ENCODE measurements around the gene CREB1. TPM values are rescaled to one million over a fixed set of nuclear protein-coding genes. Genes with fewer than 3 reads are reported as not detected.

The CREB1 gene
- total RNA-seq, 6 experiments from 2014 or later, result 10.1 to 22.6 (median 16.8) TPM

DNA sequence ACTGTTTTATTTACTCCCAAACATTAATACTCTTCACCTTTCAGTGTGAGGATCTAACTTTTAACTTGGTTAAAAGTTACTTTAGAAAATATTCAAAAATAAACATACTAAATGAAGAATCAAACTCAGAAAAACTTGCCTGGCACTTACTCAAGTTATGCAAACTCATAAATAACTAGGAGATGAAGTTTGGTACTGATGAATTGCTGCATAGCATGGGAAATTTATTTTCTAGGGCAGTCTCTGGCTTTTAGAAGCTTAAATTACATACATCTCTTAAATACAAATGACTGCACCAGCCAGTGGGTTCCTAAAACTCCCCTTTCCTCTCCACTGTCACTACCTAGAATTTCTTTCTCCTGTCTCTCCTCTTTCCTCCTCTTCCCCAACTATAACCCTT is 46.7 kb upstream of the CREB1 start:
- intact Hi-C loops (cut with DNase I), result no loop called here
- ATAC-seq (no peak), DNase-seq (no peak)
- H3K27ac ChIP-seq, result no peak overlapping the region
- no peak for TF ChIP-seq POLR2A (IDR thresholded peaks at IDR 0.05)
- TF ChIP-seq, protein P1, sequence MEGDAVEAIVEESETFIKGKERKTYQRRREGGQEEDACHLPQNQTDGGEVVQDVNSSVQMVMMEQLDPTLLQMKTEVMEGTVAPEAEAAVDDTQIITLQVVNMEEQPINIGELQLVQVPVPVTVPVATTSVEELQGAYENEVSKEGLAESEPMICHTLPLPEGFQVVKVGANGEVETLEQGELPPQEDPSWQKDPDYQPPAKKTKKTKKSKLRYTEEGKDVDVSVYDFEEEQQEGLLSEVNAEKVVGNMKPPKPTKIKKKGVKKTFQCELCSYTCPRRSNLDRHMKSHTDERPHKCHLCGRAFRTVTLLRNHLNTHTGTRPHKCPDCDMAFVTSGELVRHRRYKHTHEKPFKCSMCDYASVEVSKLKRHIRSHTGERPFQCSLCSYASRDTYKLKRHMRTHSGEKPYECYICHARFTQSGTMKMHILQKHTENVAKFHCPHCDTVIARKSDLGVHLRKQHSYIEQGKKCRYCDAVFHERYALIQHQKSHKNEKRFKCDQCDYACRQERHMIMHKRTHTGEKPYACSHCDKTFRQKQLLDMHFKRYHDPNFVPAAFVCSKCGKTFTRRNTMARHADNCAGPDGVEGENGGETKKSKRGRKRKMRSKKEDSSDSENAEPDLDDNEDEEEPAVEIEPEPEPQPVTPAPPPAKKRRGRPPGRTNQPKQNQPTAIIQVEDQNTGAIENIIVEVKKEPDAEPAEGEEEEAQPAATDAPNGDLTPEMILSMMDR (IDR thresholded peaks at IDR 0.05), result no peak
- no peaks in the 10 kb centered on the region for H3K4me1 ChIP-seq
- H3K9me3 ChIP-seq, result no peaks in the 10 kb centered on the region
- H3K36me3 ChIP-seq, result no peaks in the 10 kb centered on the region
- no peak overlapping the region for H3K4me3 ChIP-seq
- H3K27me3 ChIP-seq, result no peaks in the 10 kb centered on the region

- H3K36me3 ChIP-seq, result no peaks in the 10 kb centered on the region
- no peak for DNase-seq
- no peak overlapping the region for H3K27ac ChIP-seq
- WGBS (ENCODE audit: insufficient coverage, low coverage, low lambda C conversion rate, missing lambda C conversion rate), result 80% methylated on average over 4 of the region's 4 CpGs
- ATAC-seq, result no peak
- H3K4me1 ChIP-seq, result no peaks in the 10 kb centered on the region
- H3K27me3 ChIP-seq, result no peaks in the 10 kb centered on the region
- H3K4me3 ChIP-seq, result no peak overlapping the region
- intact Hi-C loops (cut with DNase I), result no loop called here
- TF ChIP-seq, protein P1 (IDR thresholded peaks at IDR 0.05), result no peak
- TF ChIP-seq POLR2A (IDR thresholded peaks at IDR 0.05), result no peak
- no peaks in the 10 kb centered on the region for H3K9me3 ChIP-seq
Observed at GRCh38 chr2:207483477-207483876, 46.3 kb upstream of the CREB1 start.

DNA sequence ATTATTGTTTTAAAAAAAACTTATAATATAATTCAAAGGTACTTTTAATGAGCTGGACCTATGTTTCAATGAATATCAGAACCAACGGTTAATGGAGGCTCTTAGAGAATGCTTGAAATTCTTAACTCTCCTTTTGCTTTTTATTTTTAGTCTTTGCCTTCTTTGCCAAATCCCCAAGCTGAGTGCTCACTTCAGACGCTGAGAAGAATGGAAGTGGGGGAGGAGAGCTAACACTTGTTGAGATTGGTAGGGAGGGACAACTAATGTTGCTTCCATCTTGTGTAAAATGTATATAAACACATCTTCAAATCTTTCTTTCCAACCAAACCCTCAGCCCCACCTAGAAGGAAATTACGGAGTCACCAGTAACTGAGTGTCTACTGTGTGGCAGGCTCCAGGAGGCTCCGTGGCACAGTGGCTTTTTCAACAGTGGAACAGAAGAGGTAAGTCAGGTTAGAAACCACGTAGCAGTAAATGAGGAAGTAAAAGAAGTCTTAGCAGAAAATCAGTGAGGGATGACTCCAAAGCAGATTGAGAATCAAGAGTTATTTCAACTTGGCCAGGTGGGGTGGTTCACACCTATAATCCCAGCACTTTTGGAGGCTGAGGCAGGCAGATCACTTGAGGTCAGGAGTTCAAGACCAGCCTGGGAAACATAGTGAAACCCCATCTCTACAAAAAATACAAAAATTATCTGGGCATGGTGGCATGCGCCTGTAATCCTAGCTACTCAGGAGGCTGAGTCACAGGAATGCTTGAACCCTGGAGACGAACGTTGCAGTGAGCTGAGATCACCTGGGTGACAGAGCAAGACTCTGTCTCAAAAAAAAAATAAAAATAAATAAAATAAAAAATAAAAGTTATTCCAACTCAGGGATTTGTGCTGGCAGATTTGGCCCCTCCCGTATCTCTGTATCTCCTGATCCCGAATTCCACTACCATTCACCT is 45.0 kb upstream of the CREB1 start:
- H3K27ac ChIP-seq, result no peak overlapping the region
- TF ChIP-seq POLR2A (IDR thresholded peaks at IDR 0.05), result no peak
- TF ChIP-seq, protein P1 (IDR thresholded peaks at IDR 0.05), result no peak
- ATAC-seq (no peak), DNase-seq (no peak)
- H3K9me3 ChIP-seq, result no peaks in the 10 kb centered on the region
- WGBS (ENCODE audit: insufficient coverage, low coverage, low lambda C conversion rate, missing lambda C conversion rate), result 80% methylated on average over 10 of the region's 10 CpGs
- no peak overlapping the region for H3K4me3 ChIP-seq
- intact Hi-C loops (cut with DNase I), result no loop called here
- no peaks in the 10 kb centered on the region for H3K4me1 ChIP-seq
- H3K27me3 ChIP-seq, result no peaks in the 10 kb centered on the region
- no peaks in the 10 kb centered on the region for H3K36me3 ChIP-seq

GRCh38 chr2:207487650-207488311 is 42.0 kb upstream of the CREB1 start:
- intact Hi-C loops (cut with DNase I), result no loop called here
- no peak overlapping the region for H3K4me3 ChIP-seq
- no peak for ATAC-seq
- no peak overlapping the region for H3K27ac ChIP-seq
- H3K9me3 ChIP-seq, result no peaks in the 10 kb centered on the region
- no peaks in the 10 kb centered on the region for H3K27me3 ChIP-seq
- 85% methylated on average over 5 of the region's 5 CpGs for WGBS (ENCODE audit: insufficient coverage, low coverage, low lambda C conversion rate, missing lambda C conversion rate)
- DNase-seq, result no peak
- H3K36me3 ChIP-seq, result no peaks in the 10 kb centered on the region
- TF ChIP-seq, protein P1 (IDR thresholded peaks at IDR 0.05), result no peak
- no peak for TF ChIP-seq POLR2A (IDR thresholded peaks at IDR 0.05)
- H3K4me1 ChIP-seq, result no peaks in the 10 kb centered on the region
